HepG2 (cell line): ENCODE data around the gene ANKIB1. TPM values are rescaled to one million over a fixed set of nuclear protein-coding genes. Genes with fewer than 3 reads are reported as not detected.

ENCODE experiments used
- ARNT2 ChIP-seq: sonication (generic); formaldehyde crosslinking; IDR thresholded peaks from 2 replicates; pipeline ENCODE4 v1.8.0; 2022; ENCODE audit warnings: mild to moderate bottlenecking, low read depth, missing genetic modification reagents, moderate library complexity
- DNMT1 ChIP-seq: sonication (generic); formaldehyde crosslinking; IDR thresholded peaks from 2 replicates; pipeline ENCODE4 v1.5.1; 2020; ENCODE audit warnings: mild to moderate bottlenecking, missing genetic modification reagents
- EED ChIP-seq: sonication (generic); formaldehyde crosslinking; IDR thresholded peaks from 2 replicates; pipeline ENCODE4 v1.5.0; 2020; ENCODE audit warnings: mild to moderate bottlenecking, missing genetic modification reagents
- GTF3A ChIP-seq: sonication (generic); formaldehyde crosslinking; conservative IDR thresholded peaks from 2 replicates; pipeline ENCODE4 v1.4.0; 2020; ENCODE audit warnings: mild to moderate bottlenecking, missing genetic modification reagents
- MEIS2 ChIP-seq: sonication (generic); formaldehyde crosslinking; IDR thresholded peaks from 2 replicates; pipeline ENCODE4 v1.9.0; 2021; ENCODE audit warnings: mild to moderate bottlenecking, missing genetic modification reagents
- NFYC ChIP-seq: IDR thresholded peaks from 2 replicates; pipeline ENCODE4 v1.6.1; 2016; ENCODE audit warnings: missing genetic modification reagents, missing compliant biosample characterization
- NR2C2 ChIP-seq: sonication (generic); formaldehyde crosslinking; IDR thresholded peaks from 2 replicates; pipeline ENCODE4 v1.4.0; 2020; ENCODE audit warnings: missing genetic modification reagents, mild to moderate bottlenecking, moderate library complexity, borderline replicate concordance
- PHF8 ChIP-seq: sonication (generic); formaldehyde crosslinking; IDR thresholded peaks from 2 replicates; pipeline ENCODE4 v1.5.0; 2020; ENCODE audit warnings: missing genetic modification reagents
- TARDBP ChIP-seq: sonication (generic); formaldehyde crosslinking; IDR thresholded peaks from 2 replicates; pipeline ENCODE4 v1.8.0; 2022; ENCODE audit warnings: mild to moderate bottlenecking, missing genetic modification reagents
- TBX2 ChIP-seq: sonication (generic); formaldehyde crosslinking; IDR thresholded peaks from 2 replicates; pipeline ENCODE4 v1.5.0; 2020; ENCODE audit warnings: missing genetic modification reagents, mild to moderate bottlenecking, borderline replicate concordance
- WIZ ChIP-seq: sonication (generic); formaldehyde crosslinking; IDR thresholded peaks from 2 replicates; pipeline ENCODE4 v1.5.1; 2020; ENCODE audit warnings: mild to moderate bottlenecking, missing genetic modification reagents
- ZFP1 ChIP-seq: IDR thresholded peaks from 2 replicates; pipeline ENCODE4 v1.6.1; 2016
- ZNF337 ChIP-seq: sonication (generic); formaldehyde crosslinking; IDR thresholded peaks from 2 replicates; pipeline ENCODE4 v1.5.1; 2020; ENCODE audit warnings: missing genetic modification reagents, low read depth, mild to moderate bottlenecking, borderline replicate concordance
- ZNF841 ChIP-seq: sonication (generic); formaldehyde crosslinking; IDR thresholded peaks from 2 replicates; pipeline ENCODE4 v1.8.1; 2023; ENCODE audit warnings: missing genetic modification reagents, borderline replicate concordance
- ZSCAN22 ChIP-seq: sonication (generic); formaldehyde crosslinking; IDR thresholded peaks from 2 replicates; pipeline ENCODE4 v1.4.0; 2020; ENCODE audit warnings: mild to moderate bottlenecking, missing genetic modification reagents
- polyA plus RNA-seq, 8 experiments: library from polyadenylated mRNA; depleted of rRNA in 3 of 8; stranded (reverse) in 7 of 8; unstranded in 1 of 8; fragments of >200 nt; fragmentation: Illumina TruSeq in 4 of 8; extraction: Trizol in 4 of 8; gene quantifications; 2 replicates each; pipeline versions ENCODE4 v1.2.1 to v1.2.3, GENCODE V29; 2011 to 2016; ENCODE audit warnings: low read depth in 4 of 8, missing spikeins in 1 of 8, mixed read lengths in 1 of 8; ENCODE audit not compliant: insufficient read depth in 1 of 8
- total RNA-seq, 5 experiments: library from RNA; depleted of rRNA; stranded (reverse); fragments of >200 nt; fragmentation: Illumina TruSeq; extraction: Trizol; gene quantifications; 2 replicates each; pipeline ENCODE4 v1.2.3, GENCODE V29; 2016; ENCODE audit warnings: low read depth in 1 of 5
- TF ChIP-seq, protein P1 (sequence below): sonication (generic); formaldehyde crosslinking; IDR thresholded peaks from 2 replicates; pipeline ENCODE4 v1.4.0; 2020; ENCODE audit warnings: missing genetic modification reagents
- TF ChIP-seq, protein P2 (sequence below): sonication (generic); formaldehyde crosslinking; IDR thresholded peaks from 2 replicates; pipeline ENCODE4 v1.8.0; 2022; ENCODE audit warnings: low read depth, missing genetic modification reagents
- TF ChIP-seq, protein P3 (sequence below): sonication (generic); formaldehyde crosslinking; IDR thresholded peaks from 2 replicates; pipeline ENCODE4 v1.5.0; 2020; ENCODE audit warnings: mild to moderate bottlenecking, missing genetic modification reagents
- TF ChIP-seq, protein P4 (sequence below): sonication (generic); formaldehyde crosslinking; IDR thresholded peaks from 2 replicates; pipeline ENCODE4 v1.9.0; 2022; ENCODE audit warnings: missing genetic modification reagents, mild to moderate bottlenecking, borderline replicate concordance
- TF ChIP-seq, protein P5 (sequence below): sonication (generic); formaldehyde crosslinking; IDR thresholded peaks from 2 replicates; pipeline ENCODE4 v1.5.0; 2020; ENCODE audit warnings: missing genetic modification reagents, mild to moderate bottlenecking, borderline replicate concordance

Gene ANKIB1
- total and polyA plus RNA-seq, 2 of the 13 experiments (the other 11 are each of a cell fraction or from before 2014, with no cell fraction given): 28.7 to 29.6 TPM

DNA sequence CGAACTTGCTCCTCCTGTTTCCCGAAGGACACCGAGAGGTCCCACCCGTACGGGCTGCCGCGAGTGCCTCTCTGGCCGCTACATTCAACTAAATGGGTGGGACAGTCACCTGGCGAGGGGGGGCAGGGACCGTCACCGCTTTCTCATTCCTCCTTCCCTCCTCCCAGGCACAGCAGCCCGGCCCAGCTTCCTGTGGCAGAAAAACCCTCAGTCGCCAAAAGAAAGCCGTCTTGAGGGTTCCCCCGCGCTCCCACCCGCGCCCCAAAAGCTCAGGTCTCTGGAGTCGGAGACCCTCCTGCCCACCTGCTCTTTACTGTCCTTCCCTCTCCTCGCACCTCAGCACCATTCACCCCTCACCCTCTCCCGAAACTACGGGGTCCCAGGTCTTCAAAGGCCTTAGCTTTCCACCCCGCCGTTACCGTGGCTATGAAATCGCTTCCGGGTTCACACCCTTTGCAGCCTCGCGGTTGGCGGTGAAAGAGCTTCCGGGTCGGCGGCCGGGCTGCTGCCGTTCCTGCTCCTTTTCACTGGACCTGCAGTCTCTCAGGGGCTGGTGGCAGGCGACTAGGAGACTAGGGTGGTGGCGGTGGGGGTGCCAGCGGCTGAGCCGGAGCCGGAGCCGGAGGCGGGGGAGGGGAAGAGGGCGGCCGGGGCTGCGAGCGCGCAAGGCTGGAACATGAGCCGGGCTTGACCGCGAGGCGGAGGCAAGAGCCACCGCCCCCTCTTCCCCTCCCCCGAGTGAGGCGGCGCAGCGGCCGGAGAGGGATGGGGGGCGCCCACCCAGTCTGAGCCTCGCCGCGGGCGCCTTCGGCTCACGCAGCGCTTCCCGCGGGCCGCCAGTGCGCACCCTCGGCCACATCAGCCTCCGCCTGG is at the start of gene ANKIB1, which contains the start of gene KRIT1 (continued):
- TF ChIP-seq PHF8 (peak; percentile 94), ZNF841 (CRISPR knock-in tag) (no peak), NFYC (CRISPR knock-in tag) (peak; percentile 80), ZNF337 (no peak), DNMT1 (no peak), NR2C2 (CRISPR knock-in tag) (peak; percentile 100), TARDBP (CRISPR knock-in tag) (no peak), MEIS2 (CRISPR knock-in tag) (no peak), ARNT2 (no peak; the same call in 1 of the 2 replicates), WIZ (no peak; the same call in none of the 2 replicates), ZFP1 (CRISPR knock-in tag) (no peak; the same call in 1 of the 2 replicates), TBX2 (CRISPR knock-in tag) (peak; percentile 91), GTF3A (CRISPR knock-in tag) (no peak), ZSCAN22 (no peak), EED (no peak)
- TF ChIP-seq, protein P1, sequence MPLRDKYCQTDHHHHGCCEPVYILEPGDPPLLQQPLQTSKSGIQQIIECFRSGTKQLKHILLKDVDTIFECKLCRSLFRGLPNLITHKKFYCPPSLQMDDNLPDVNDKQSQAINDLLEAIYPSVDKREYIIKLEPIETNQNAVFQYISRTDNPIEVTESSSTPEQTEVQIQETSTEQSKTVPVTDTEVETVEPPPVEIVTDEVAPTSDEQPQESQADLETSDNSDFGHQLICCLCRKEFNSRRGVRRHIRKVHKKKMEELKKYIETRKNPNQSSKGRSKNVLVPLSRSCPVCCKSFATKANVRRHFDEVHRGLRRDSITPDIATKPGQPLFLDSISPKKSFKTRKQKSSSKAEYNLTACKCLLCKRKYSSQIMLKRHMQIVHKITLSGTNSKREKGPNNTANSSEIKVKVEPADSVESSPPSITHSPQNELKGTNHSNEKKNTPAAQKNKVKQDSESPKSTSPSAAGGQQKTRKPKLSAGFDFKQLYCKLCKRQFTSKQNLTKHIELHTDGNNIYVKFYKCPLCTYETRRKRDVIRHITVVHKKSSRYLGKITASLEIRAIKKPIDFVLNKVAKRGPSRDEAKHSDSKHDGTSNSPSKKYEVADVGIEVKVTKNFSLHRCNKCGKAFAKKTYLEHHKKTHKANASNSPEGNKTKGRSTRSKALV (CRISPR knock-in tag): no peak
- TF ChIP-seq, protein P2, sequence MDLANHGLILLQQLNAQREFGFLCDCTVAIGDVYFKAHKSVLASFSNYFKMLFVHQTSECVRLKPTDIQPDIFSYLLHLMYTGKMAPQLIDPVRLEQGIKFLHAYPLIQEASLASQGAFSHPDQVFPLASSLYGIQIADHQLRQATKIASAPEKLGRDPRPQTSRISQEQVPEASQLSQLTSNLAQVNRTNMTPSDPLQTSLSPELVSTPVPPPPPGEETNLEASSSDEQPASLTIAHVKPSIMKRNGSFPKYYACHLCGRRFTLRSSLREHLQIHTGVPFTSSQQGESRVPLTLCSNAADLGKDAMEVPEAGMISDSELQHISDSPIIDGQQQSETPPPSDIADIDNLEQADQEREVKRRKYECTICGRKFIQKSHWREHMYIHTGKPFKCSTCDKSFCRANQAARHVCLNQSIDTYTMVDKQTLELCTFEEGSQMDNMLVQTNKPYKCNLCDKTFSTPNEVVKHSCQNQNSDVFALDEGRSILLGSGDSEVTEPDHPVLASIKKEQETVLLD (CRISPR knock-in tag): peak; percentile 81; the same call in 1 of the 2 replicates
- TF ChIP-seq, protein P3, sequence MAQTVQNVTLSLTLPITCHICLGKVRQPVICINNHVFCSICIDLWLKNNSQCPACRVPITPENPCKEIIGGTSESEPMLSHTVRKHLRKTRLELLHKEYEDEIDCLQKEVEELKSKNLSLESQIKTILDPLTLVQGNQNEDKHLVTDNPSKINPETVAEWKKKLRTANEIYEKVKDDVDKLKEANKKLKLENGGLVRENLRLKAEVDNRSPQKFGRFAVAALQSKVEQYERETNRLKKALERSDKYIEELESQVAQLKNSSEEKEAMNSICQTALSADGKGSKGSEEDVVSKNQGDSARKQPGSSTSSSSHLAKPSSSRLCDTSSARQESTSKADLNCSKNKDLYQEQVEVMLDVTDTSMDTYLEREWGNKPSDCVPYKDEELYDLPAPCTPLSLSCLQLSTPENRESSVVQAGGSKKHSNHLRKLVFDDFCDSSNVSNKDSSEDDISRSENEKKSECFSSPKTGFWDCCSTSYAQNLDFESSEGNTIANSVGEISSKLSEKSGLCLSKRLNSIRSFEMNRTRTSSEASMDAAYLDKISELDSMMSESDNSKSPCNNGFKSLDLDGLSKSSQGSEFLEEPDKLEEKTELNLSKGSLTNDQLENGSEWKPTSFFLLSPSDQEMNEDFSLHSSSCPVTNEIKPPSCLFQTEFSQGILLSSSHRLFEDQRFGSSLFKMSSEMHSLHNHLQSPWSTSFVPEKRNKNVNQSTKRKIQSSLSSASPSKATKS (CRISPR knock-in tag): no peak
- TF ChIP-seq, protein P4, sequence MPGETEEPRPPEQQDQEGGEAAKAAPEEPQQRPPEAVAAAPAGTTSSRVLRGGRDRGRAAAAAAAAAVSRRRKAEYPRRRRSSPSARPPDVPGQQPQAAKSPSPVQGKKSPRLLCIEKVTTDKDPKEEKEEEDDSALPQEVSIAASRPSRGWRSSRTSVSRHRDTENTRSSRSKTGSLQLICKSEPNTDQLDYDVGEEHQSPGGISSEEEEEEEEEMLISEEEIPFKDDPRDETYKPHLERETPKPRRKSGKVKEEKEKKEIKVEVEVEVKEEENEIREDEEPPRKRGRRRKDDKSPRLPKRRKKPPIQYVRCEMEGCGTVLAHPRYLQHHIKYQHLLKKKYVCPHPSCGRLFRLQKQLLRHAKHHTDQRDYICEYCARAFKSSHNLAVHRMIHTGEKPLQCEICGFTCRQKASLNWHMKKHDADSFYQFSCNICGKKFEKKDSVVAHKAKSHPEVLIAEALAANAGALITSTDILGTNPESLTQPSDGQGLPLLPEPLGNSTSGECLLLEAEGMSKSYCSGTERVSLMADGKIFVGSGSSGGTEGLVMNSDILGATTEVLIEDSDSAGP (CRISPR knock-in tag): peak; percentile 76; the same call in 1 of the 2 replicates
- TF ChIP-seq, protein P5, sequence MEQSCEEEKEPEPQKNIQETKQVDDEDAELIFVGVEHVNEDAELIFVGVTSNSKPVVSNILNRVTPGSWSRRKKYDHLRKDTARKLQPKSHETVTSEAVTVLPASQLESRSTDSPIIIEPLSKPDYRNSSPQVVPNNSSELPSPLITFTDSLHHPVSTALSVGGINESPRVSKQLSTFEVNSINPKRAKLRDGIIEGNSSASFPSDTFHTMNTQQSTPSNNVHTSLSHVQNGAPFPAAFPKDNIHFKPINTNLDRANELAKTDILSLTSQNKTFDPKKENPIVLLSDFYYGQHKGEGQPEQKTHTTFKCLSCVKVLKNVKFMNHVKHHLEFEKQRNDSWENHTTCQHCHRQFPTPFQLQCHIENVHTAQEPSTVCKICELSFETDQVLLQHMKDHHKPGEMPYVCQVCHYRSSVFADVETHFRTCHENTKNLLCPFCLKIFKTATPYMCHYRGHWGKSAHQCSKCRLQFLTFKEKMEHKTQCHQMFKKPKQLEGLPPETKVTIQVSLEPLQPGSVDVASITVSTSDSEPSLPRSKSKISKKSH (CRISPR knock-in tag): peak; percentile 80
